Parathyroid adenoma (tissue), 2 donors: ENCODE data around the gene PSD4.

Source experiments
- H2AFZ ChIP-seq: fragments of 300-600 bp; sonication (generic); one replicate; pipeline ENCODE4 v1.7.0; 2017; ENCODE audit warnings: antibody characterized with exemption, mild to moderate bottlenecking
- H3K27ac ChIP-seq: fragments of 300-600 bp; sonication (generic); one replicate; pipeline ENCODE4 v1.7.0; 2017
- H3K27me3 ChIP-seq: fragments of 300-600 bp; sonication (generic); one replicate; pipeline ENCODE4 v1.7.0; 2017; ENCODE audit warnings: low read length; ENCODE audit not compliant: control insufficient read depth, insufficient read depth
- H3K36me3 ChIP-seq: fragments of 300-600 bp; sonication (generic); one replicate; pipeline ENCODE4 v1.7.0; 2017; ENCODE audit warnings: low read length; ENCODE audit not compliant: control insufficient read depth, insufficient read depth
- H3K4me1 ChIP-seq: fragments of 300-600 bp; sonication (generic); one replicate; pipeline ENCODE4 v1.7.0; 2017; ENCODE audit warnings: control low read depth
- H3K4me2 ChIP-seq: fragments of 300-600 bp; sonication (generic); one replicate; pipeline ENCODE4 v1.7.0; 2017; ENCODE audit warnings: low read length
- H3K4me3 ChIP-seq: fragments of 300-600 bp; sonication (generic); one replicate; pipeline ENCODE4 v1.7.0; 2017; ENCODE audit warnings: low read depth, low read length
- H3K79me2 ChIP-seq: fragments of 300-600 bp; sonication (generic); one replicate; pipeline ENCODE4 v1.7.0; 2017; ENCODE audit warnings: control low read depth
- H3K9ac ChIP-seq: fragments of 300-600 bp; sonication (generic); one replicate; pipeline ENCODE4 v1.7.0; 2017; ENCODE audit warnings: mild to moderate bottlenecking
- H3K9me3 ChIP-seq: fragments of 300-600 bp; sonication (generic); one replicate; pipeline ENCODE4 v1.7.0; 2017; ENCODE audit warnings: low read length; ENCODE audit not compliant: control insufficient read depth
- CTCF ChIP-seq: fragments of 300-600 bp; sonication (generic); IDR thresholded peaks from one replicate; pipeline ENCODE4 v1.7.0; 2017; ENCODE audit warnings: antibody characterized with exemption, mild to moderate bottlenecking
- donor health status: primary hyperparathyroidism.

PSD4 gene

DNA sequence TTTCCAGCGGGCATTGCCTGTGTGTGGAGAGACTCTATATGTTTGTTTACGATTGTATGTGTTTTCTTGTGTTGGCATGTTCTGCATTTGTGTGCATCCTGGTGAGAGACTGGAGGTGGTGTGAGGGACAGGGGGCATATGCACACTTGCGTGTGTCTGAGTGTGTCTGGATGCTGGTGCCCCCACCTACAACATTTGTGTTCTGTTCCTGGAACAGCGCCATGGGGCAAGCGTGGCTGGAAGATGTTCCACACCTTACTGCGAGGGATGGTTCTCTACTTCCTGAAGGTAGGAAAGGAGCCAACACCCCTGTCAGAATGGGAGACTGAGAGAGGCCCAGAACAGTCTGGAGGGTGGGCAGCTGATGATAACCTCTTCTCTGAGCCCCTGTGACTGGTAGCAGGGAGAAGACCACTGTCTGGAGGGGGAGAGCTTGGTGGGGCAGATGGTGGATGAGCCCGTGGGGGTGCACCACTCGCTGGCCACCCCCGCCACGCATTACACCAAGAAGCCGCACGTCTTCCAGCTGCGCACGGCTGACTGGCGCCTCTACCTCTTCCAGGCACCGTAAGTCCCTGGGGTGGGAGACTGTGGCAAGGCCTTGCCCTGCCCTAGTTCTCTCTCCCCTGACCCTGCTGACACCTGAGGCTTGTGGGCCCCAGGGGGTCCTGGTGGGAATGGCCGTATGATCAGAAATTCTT lies 23.7 kb downstream of the PSD4 start:
- no peak overlapping the region for H3K4me2 ChIP-seq
- no peak overlapping the region for H3K4me3 ChIP-seq
- no peaks in the 10 kb centered on the region for H3K27me3 ChIP-seq
- H3K9ac ChIP-seq = no peak overlapping the region
- TF ChIP-seq CTCF = no peak
- no peaks in the 10 kb centered on the region for H3K9me3 ChIP-seq
- H3K79me2 ChIP-seq = no peaks in the 10 kb centered on the region
- H3K36me3 ChIP-seq = no peaks in the 10 kb centered on the region
- H3K27ac ChIP-seq = no peak overlapping the region
- peaks cover 4% of the 10 kb centered on the region for H3K4me1 ChIP-seq
- no peak overlapping the region for H2AFZ ChIP-seq

DNA sequence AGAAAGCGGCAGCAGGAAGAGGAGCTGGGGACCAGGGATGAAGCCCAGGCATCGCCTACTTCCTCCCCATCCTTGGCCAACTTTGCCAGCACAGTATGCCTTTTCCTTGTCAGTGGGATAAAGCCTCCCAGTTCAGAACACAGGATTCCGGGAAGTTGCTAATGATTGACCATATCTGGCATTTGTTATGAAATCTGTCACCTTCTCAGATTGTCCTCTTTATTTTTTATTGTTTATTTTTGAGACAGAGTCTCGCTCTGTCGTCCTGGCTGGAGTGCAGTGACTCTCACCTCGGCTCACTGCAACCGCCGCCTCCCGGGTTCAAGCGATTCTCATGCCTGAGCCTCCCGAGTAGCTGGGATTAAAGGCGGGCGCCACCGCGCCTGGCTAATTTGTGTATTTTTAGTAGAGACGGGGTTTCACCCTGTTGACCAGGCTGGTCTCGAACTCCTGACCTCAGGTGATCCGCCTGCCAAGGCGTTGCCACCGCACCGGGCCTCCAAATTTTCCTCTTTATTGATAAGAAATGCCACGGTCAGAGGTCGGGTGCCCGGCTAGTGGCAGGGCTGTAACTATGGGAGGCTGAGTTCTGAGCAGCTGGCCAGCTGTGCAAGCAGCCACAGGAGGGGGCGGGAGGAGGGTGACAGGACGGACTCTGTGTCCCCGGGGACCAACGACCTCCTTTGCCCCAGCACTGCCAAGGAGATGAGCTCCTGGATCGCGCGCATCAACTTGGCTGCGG lies 24.4 kb downstream of the PSD4 start:
- H3K9ac ChIP-seq = no peak overlapping the region
- peak overlapping the region; percentile 98 for H3K4me2 ChIP-seq
- H3K27me3 ChIP-seq = no peaks in the 10 kb centered on the region
- no peak for TF ChIP-seq CTCF
- H3K9me3 ChIP-seq = no peaks in the 10 kb centered on the region
- H3K4me1 ChIP-seq = peaks cover 4% of the 10 kb centered on the region
- no peaks in the 10 kb centered on the region for H3K36me3 ChIP-seq
- peak overlapping the region; percentile 71 for H3K4me3 ChIP-seq
- H2AFZ ChIP-seq = peak overlapping the region; percentile 82
- H3K79me2 ChIP-seq = no peaks in the 10 kb centered on the region
- H3K27ac ChIP-seq = peak overlapping the region; percentile 74

- no peak overlapping the region for H3K9ac ChIP-seq
- no peaks in the 10 kb centered on the region for H3K79me2 ChIP-seq
- peak; percentile 93 for TF ChIP-seq CTCF
- H2AFZ ChIP-seq = peak overlapping the region; percentile 82
- peak overlapping the region; percentile 71 for H3K4me3 ChIP-seq
- peak overlapping the region; percentile 98 for H3K4me2 ChIP-seq
- H3K27ac ChIP-seq = peak overlapping the region; percentile 74
- H3K36me3 ChIP-seq = no peaks in the 10 kb centered on the region
- H3K9me3 ChIP-seq = no peaks in the 10 kb centered on the region
- peaks cover 4% of the 10 kb centered on the region for H3K4me1 ChIP-seq
- no peaks in the 10 kb centered on the region for H3K27me3 ChIP-seq
Measured at GRCh38 chr2:113198790-113199612, 25.2 kb downstream of the PSD4 start.

DNA sequence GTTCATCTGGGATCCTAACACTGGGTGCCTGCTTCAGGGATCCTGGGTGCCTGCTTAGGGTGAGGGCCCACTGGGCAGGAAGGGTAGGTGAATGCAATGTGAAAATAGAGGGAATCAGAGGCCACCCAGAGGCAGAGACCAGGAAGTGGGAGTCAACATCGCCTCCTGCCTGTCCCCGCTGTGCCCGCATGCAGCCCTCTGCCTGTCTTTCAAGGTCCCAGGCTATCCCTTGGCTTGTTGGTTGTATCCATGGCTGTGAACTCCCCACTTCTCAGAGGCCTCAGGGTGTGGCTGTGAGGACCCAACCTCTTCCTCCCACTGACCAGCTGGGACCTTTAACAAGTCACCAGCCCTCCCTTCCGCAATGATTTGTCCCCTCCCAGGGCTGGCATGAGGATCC lies 26.5 kb downstream of the PSD4 start:
- no peak overlapping the region for H3K27ac ChIP-seq
- H3K4me3 ChIP-seq = no peak overlapping the region
- no peaks in the 10 kb centered on the region for H3K36me3 ChIP-seq
- H3K4me2 ChIP-seq = no peak overlapping the region
- no peaks in the 10 kb centered on the region for H3K79me2 ChIP-seq
- H2AFZ ChIP-seq = no peak overlapping the region
- H3K4me1 ChIP-seq = peaks cover 4% of the 10 kb centered on the region
- H3K9me3 ChIP-seq = no peaks in the 10 kb centered on the region
- no peak overlapping the region for H3K9ac ChIP-seq
- TF ChIP-seq CTCF = no peak
- no peaks in the 10 kb centered on the region for H3K27me3 ChIP-seq
